ENCODE results near the gene PPP2R5D.
A peak's percentile ranks its signal among the peaks of the same experiment; 100 is the strongest.

The PPP2R5D gene

DNA sequence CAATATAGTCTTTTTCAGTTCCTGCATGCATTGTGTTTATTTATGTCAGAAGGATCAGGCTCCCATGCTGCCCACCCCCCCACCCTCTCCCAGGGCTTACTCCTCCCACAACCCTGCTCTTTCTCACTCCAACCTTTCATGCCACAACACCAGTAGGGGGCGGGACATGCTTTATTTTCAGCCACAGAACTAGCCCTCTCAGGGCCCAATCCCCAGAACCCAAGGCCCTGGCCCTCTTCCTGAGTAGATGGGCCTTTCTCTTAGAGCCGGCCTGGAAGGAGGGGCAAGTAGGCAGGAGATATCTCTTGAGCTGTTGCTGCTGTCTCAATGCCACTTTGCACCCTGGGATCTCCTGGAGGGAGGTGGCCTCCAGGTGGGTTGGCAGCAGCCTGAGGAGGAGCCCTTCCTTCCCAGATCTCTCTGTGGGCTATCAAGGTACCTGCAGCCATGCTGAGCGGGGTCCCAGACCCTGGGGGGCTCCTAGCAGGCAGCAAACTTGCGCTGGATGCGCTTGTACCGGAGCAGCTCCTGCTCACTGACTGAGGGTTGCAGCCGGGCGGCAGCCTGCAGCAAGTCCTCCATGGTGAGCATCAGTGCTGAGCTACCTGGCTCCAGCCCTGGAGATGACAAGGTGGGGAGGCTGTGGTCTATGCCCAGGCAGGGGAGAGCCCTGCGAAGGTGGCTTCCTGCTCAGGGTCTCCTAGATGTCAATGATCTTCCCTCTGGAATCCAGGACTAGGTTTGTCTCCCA is 20.3 kb upstream of the PPP2R5D start:
- in situ Hi-C loops (cut with MboI; ENCODE audit: low pct_unique_long_range_greater_than_20kb, low sequenced_read_pairs, unreplicated experiment): no loop called here
- no peak for DNase-seq (ENCODE audit: low spot score)

DNA sequence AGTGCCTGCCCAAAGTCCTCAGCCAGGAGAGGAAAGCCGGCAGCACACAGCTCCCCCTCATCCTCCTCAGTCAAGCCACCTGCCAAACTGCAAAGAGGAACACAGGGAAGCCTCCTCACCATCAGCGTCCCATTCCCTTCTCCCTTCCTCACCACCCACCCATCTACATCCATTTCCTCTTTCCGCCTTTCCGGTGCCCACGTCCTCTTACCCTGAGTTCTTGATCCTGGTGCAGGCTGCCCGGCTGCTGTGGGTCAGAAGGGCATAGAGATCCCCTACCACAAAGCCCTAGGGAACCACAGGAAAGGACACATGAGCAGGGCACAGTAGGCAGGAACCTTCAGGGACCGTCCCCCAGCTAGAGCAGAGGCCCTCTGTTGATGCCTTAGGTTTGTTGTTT is 17.8 kb upstream of the PPP2R5D start:
- in situ Hi-C loops (cut with MboI; ENCODE audit: low pct_unique_long_range_greater_than_20kb, low sequenced_read_pairs, unreplicated experiment): no loop called here
- DNase-seq (ENCODE audit: low spot score): no peak
- TF ChIP-seq, protein P1, sequence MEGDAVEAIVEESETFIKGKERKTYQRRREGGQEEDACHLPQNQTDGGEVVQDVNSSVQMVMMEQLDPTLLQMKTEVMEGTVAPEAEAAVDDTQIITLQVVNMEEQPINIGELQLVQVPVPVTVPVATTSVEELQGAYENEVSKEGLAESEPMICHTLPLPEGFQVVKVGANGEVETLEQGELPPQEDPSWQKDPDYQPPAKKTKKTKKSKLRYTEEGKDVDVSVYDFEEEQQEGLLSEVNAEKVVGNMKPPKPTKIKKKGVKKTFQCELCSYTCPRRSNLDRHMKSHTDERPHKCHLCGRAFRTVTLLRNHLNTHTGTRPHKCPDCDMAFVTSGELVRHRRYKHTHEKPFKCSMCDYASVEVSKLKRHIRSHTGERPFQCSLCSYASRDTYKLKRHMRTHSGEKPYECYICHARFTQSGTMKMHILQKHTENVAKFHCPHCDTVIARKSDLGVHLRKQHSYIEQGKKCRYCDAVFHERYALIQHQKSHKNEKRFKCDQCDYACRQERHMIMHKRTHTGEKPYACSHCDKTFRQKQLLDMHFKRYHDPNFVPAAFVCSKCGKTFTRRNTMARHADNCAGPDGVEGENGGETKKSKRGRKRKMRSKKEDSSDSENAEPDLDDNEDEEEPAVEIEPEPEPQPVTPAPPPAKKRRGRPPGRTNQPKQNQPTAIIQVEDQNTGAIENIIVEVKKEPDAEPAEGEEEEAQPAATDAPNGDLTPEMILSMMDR (IDR thresholded peaks at IDR 0.05; ENCODE audit: extremely low read depth, insufficient read depth, missing control alignments): no peak

More for the DNA sequence above, 20.3 kb upstream of the PPP2R5D start:
- TF ChIP-seq, protein P1 (IDR thresholded peaks at IDR 0.05; ENCODE audit: extremely low read depth, insufficient read depth, missing control alignments): peak; percentile 37

DNA sequence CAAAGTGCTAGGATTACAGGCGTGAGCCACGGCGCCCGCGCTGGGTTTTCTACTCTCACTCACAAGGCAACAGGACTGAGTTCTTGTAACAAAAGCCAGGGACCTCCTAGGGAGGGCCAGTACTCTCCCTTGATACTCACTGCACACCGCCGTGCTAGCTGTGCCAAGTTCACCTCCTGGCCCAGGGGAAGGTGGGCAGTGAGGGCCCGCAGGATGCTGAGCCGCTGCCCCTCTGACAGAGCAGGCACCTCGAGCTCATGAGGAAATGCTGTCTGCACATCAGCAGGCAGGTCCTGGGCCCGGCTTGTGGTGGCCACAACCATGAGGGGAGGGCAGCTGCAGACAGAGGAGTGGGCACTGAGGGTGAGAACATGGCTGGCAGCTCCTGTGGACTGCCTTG is 17.1 kb upstream of the PPP2R5D start:
- no peak for DNase-seq (ENCODE audit: low spot score)
- TF ChIP-seq, protein P1 (IDR thresholded peaks at IDR 0.05; ENCODE audit: extremely low read depth, insufficient read depth, missing control alignments): no peak
- in situ Hi-C loops (cut with MboI; ENCODE audit: low pct_unique_long_range_greater_than_20kb, low sequenced_read_pairs, unreplicated experiment): no loop called here

GRCh38 chr6:42968126-42968701 is 16.2 kb upstream of the PPP2R5D start:
- TF ChIP-seq, protein P1 (IDR thresholded peaks at IDR 0.05; ENCODE audit: extremely low read depth, insufficient read depth, missing control alignments): no peak
- DNase-seq (ENCODE audit: low spot score): no peak
- in situ Hi-C loops (cut with MboI; ENCODE audit: low pct_unique_long_range_greater_than_20kb, low sequenced_read_pairs, unreplicated experiment): no loop called here

- in situ Hi-C loops (cut with MboI; ENCODE audit: low pct_unique_long_range_greater_than_20kb, low sequenced_read_pairs, unreplicated experiment): no loop called here
- no peak for DNase-seq (ENCODE audit: low spot score)
- TF ChIP-seq, protein P1 (IDR thresholded peaks at IDR 0.05; ENCODE audit: extremely low read depth, insufficient read depth, missing control alignments): no peak
Observed at GRCh38 chr6:42968783-42969182, 15.6 kb upstream of the PPP2R5D start.

- in situ Hi-C loops (cut with MboI; ENCODE audit: low pct_unique_long_range_greater_than_20kb, low sequenced_read_pairs, unreplicated experiment): no loop called here
- TF ChIP-seq, protein P1 (IDR thresholded peaks at IDR 0.05; ENCODE audit: extremely low read depth, insufficient read depth, missing control alignments): no peak
- DNase-seq (ENCODE audit: low spot score): no peak
Observed at GRCh38 chr6:42969431-42969830, 14.9 kb upstream of the PPP2R5D start.

Data from GM13977 (cell line).